ENCODE data around the gene CITED2. TPM values are rescaled to one million over a fixed set of nuclear protein-coding genes. Genes with fewer than 3 reads are reported as not detected.
"Not testable (repeated sequence)": the region's sequence is repeated elsewhere in the genome, so short reads cannot be mapped to it uniquely, and the experiment has no call there.

Gene CITED2
- total and polyA plus RNA-seq, 12 donors = 21.3 to 433 (median 225) TPM

DNA sequence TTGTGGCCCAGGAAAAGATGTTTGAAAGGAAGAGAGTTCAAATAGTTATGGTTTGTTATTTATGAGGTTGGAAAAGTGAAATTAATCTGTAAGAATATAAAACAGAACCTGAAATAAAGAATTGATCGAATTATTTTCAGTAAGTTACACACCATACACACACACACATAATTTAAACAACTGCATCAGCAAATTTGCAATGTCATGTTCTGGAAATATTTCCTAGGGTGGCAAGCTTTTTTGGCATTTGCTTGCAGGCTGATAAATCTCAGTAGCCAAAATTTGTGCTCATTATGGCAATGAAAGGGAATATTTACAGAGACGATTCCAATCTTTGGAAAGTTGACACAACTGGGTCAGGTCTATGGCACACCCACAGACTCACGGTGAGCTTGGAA lies 9.5 kb downstream of the CITED2 start:
- Histone ChIP-seq H3K4me1 (replicated peaks in 1 of 2) (peaks cover 4 to 13% of the 10 kb centered on the region in 2 donors), H3K36me3 (replicated peaks in 1 of 2) (no peaks in the 10 kb centered on the region), H3K27me3 (no peaks in the 10 kb centered on the region), H3K27ac (no peak overlapping the region), H3K4me3 (no peak overlapping the region), H3K9me3 (replicated peaks in 1 of 3) (no peaks in the 10 kb centered on the region)
- DNase-seq = no peak
- TF ChIP-seq POLR2A (IDR thresholded peaks at IDR 0.05) = no peak
- TF ChIP-seq, protein P1, sequence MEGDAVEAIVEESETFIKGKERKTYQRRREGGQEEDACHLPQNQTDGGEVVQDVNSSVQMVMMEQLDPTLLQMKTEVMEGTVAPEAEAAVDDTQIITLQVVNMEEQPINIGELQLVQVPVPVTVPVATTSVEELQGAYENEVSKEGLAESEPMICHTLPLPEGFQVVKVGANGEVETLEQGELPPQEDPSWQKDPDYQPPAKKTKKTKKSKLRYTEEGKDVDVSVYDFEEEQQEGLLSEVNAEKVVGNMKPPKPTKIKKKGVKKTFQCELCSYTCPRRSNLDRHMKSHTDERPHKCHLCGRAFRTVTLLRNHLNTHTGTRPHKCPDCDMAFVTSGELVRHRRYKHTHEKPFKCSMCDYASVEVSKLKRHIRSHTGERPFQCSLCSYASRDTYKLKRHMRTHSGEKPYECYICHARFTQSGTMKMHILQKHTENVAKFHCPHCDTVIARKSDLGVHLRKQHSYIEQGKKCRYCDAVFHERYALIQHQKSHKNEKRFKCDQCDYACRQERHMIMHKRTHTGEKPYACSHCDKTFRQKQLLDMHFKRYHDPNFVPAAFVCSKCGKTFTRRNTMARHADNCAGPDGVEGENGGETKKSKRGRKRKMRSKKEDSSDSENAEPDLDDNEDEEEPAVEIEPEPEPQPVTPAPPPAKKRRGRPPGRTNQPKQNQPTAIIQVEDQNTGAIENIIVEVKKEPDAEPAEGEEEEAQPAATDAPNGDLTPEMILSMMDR (IDR thresholded peaks at IDR 0.05) = no peak
- 25 to 46% (median 40%) methylated on average over 3 of the region's 3 CpGs for WGBS, 4 donors
- intact Hi-C loops (cut with DNase I) = loop anchor here (5.0 to 10.0 kb wide), 6 partner anchors 143 to 550 kb away; partner anchors contain the start of gene HECA (in 1 of the 2)

DNA sequence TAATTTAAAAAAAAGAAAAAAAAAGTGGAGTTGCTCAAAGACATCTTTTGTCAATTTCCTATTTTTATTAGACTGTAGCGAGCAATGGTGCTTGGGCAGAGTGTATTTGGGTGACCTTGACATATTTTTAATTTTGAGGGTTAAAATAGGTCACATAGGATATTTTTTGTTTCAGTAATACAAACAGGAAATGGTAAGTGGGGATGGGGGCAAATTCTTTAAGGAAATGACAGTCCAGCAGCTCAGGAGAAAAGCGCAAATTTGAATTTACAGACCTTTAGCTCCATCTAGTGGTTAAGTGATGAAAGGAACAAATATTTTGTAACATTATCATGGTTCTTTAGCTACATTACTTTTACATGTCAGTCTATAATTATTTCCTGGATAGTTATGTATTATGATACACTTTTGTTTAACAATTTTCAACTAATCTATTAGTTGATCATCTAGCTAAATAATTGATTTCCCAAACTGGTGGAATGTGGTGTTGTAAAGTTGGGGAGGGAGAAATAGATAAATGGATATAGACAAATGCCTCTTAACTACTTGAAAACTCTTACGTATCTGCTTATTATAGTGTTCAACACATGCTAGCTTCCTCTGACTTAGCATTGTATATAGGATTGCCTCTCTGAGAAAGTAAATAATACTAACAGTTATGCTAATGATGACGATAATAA lies 10.0 kb downstream of the CITED2 start:
- TF ChIP-seq, protein P1 (IDR thresholded peaks at IDR 0.05) = peak; percentile 64 to 94 (median 86)
- no peak for TF ChIP-seq POLR2A (IDR thresholded peaks at IDR 0.05)
- intact Hi-C loops (cut with DNase I) = loop anchor here (5.0 to 10.0 kb wide), 6 partner anchors 142 to 550 kb away; partner anchors contain the start of gene HECA (in 1 of the 2)
- Histone ChIP-seq H3K27ac (no peak overlapping the region), H3K4me3 (no peak overlapping the region), H3K9me3 (replicated peaks in 1 of 3) (no peaks in the 10 kb centered on the region), H3K27me3 (no peaks in the 10 kb centered on the region), H3K36me3 (replicated peaks in 1 of 2) (no peaks in the 10 kb centered on the region), H3K4me1 (replicated peaks in 1 of 2) (peaks cover 0 to 8% of the 10 kb centered on the region in 2 donors)
- WGBS, 4 donors = 36 to 52% (median 49%) methylated on average over 4 of the region's 4 CpGs
- no peak for DNase-seq

DNA sequence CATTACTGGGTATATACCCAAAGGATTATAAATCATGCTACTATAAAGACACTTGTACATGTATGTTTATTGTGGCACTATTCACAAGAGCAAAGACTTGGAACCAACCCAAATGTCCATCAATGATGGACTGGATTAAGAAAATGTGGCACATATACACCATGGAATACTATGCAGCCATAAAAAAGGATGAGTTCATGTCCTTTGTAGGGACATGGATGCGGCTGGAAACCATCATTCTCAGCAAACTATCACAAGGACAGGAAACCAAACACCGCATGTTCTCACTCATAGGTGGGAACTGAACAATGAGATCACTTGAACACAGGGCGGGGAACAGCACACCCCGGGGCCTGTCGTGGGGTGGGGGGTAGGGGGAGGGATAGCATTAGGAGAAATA lies 10.7 kb downstream of the CITED2 start:
- H3K36me3 ChIP-seq (replicated peaks in 1 of 2); H3K4me3 ChIP-seq; H3K27ac ChIP-seq; H3K9me3 ChIP-seq (replicated peaks in 1 of 3); DNase-seq; H3K4me1 ChIP-seq (replicated peaks in 1 of 2); H3K27me3 ChIP-seq: not testable (repeated sequence)
- WGBS, 4 donors = 81 to 95% (median 89%) methylated on average over 5 of the region's 5 CpGs
- intact Hi-C loops (cut with DNase I) = loop anchor here (5.0 to 10.0 kb wide), 6 partner anchors 141 to 549 kb away; partner anchors contain the start of gene HECA (in 1 of the 2)

DNA sequence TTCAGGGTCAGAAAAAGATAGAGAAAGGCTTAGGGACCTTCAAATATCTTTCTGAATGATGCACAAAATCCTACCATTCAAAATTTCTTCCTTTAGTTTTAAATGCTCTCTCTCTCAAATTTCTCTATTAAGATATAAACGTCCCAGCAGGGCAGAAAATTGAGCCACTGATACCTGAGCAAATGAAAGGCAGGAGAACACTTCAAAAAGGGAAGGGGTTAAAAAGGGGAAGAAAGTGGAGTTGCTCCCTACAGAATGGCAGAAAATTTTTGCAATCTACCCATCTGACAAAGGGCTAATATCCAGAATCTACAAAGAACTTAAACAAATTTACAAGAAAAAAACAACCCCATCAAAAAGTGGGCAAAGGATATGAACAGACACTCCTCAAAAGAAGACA lies 11.3 kb downstream of the CITED2 start:
- 72 to 75% (median 74%) methylated on average over 1 of the region's 1 CpG for WGBS, 4 donors
- intact Hi-C loops (cut with DNase I) = loop anchor here (5.0 to 10.0 kb wide), 6 partner anchors 141 to 548 kb away; partner anchors contain the start of gene HECA (in 1 of the 2)

DNA sequence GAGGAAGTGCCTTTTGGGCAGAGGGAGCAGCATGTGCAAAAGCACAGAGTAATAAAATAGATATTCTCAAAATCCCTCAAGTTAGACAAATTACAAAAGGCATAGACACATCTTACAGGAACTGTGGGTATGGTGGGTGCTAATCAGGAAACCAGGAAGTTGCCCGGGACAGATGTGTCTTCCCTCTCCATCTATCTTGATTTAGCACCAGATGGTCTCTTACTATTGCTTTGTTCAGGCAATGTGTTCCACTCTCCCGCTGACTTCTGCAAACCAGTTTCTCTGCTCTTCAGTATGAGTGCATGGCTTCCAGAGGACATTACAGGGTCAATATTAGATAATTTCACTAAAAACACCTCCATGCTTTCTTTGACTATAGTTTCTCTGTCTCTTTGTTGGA lies 13.2 kb downstream of the CITED2 start:
- intact Hi-C loops (cut with DNase I) = loop anchor here (5.0 to 10.0 kb wide), 6 partner anchors 139 to 546 kb away; partner anchors contain the start of gene HECA (in 1 of the 2)
- WGBS, 4 donors = 58 to 87% (median 63%) methylated on average over 2 of the region's 2 CpGs
- H3K27ac ChIP-seq = no peak overlapping the region
- no peaks in the 10 kb centered on the region for H3K4me1 ChIP-seq (replicated peaks in 1 of 2)
- H3K36me3 ChIP-seq (replicated peaks in 1 of 2) = no peaks in the 10 kb centered on the region
- no peak overlapping the region for H3K4me3 ChIP-seq
- TF ChIP-seq POLR2A (IDR thresholded peaks at IDR 0.05) = no peak
- TF ChIP-seq, protein P1 (IDR thresholded peaks at IDR 0.05) = no peak
- no peaks in the 10 kb centered on the region for H3K27me3 ChIP-seq
- no peak for DNase-seq
- no peaks in the 10 kb centered on the region for H3K9me3 ChIP-seq (replicated peaks in 1 of 3)

More for the DNA sequence above, 11.3 kb downstream of the CITED2 start:
- H3K27ac ChIP-seq; H3K36me3 ChIP-seq (replicated peaks in 1 of 2); H3K4me3 ChIP-seq; H3K27me3 ChIP-seq; H3K4me1 ChIP-seq (replicated peaks in 1 of 2); DNase-seq; H3K9me3 ChIP-seq (replicated peaks in 1 of 3): not testable (repeated sequence)

Measured in adrenal gland (tissue), 12 donors.